Astrocyte of the cerebellum (primary cell): Measurements from ENCODE around the gene PPP1R15A.
"Not testable (repeated sequence)": the region's sequence is repeated elsewhere in the genome, so short reads cannot be mapped to it uniquely, and the experiment has no call there.

Source experiments
- DNase-seq: peaks from one replicate; pipeline ENCODE4 v3.0.0-alpha.2; 2011; ENCODE audit warnings: low read depth
- H3K4me3 ChIP-seq: 2 replicates; pipeline ENCODE4 v1.5.1; 2011; ENCODE audit warnings: mild to moderate bottlenecking, low read depth, low read length, moderate library complexity
- in situ Hi-C: cut with HindIII; loops from 2 replicates; pipeline ENCODE4 v1.10.0; 2017; ENCODE audit warnings: low sequenced_read_pairs
- TF ChIP-seq, protein P1 (sequence below): IDR thresholded peaks from 2 replicates; pipeline ENCODE4 v1.5.1; 2012; ENCODE audit warnings: low read length, low read depth, moderate library complexity, mild to moderate bottlenecking; ENCODE audit errors: missing control alignments

PPP1R15A gene

DNA sequence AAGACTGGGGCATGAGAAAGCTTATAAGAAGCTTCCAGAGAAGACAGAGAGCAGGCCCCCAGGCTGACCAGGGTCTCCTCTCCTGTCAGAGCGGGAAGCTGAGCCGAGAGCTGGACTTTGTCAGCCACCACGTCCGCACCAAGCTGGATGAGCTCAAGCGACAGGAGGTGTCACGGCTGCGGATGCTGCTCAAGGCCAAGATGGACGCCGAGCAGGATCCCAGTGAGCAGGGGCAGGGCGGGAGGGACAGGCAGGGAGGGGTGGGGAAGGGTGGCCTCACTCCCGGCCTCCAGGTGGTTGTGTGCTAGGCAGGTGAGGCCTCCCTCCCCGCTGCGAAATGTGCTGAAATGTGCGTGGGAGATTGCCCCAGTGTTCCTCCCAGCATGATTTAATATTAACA is 33.4 kb downstream of the PPP1R15A start:
- DNase-seq, result no peak
- no peak overlapping the region for H3K4me3 ChIP-seq
- in situ Hi-C loops, result no loop called here
- TF ChIP-seq, protein P1, sequence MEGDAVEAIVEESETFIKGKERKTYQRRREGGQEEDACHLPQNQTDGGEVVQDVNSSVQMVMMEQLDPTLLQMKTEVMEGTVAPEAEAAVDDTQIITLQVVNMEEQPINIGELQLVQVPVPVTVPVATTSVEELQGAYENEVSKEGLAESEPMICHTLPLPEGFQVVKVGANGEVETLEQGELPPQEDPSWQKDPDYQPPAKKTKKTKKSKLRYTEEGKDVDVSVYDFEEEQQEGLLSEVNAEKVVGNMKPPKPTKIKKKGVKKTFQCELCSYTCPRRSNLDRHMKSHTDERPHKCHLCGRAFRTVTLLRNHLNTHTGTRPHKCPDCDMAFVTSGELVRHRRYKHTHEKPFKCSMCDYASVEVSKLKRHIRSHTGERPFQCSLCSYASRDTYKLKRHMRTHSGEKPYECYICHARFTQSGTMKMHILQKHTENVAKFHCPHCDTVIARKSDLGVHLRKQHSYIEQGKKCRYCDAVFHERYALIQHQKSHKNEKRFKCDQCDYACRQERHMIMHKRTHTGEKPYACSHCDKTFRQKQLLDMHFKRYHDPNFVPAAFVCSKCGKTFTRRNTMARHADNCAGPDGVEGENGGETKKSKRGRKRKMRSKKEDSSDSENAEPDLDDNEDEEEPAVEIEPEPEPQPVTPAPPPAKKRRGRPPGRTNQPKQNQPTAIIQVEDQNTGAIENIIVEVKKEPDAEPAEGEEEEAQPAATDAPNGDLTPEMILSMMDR, result no peak

DNA sequence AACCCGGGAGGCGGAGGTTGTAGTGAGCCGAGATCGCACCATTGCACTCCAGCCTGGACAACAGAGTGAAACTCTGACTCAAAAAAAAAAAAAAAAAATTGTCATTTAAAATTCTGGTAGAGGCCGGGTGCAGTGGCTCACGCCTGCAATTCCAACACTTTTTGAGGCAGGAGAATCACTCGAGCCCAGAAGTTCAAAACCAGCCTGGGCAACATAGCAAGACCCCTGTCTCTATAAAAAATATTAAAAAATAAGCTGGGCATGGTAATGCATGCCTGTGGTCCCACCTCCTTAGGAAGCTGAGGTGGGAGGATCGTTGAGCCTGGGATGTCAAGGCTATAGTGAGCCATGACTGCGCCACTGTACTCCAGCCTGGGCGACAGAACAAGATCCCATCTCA is 34.1 kb downstream of the PPP1R15A start:
- H3K4me3 ChIP-seq, result no peak overlapping the region

DNA sequence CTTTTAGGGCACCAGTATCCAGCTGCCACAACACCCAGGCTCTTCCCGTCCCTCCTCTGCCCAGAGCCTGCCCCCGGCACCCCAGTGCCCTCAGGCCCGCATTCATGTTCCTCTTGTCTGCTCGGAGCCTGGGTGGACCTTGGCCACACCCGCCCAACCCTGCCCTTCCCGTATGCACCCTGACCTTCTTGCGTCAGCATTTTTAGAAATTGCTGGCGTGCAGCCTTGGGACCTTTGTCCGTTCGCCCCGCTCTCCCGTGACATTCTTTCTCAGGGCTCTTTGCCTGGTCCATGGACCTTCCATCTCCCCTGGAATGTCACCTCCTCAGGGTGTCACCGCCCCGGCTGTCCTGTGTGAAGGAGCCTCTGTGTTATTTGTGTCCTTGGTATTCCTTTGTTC is 35.5 kb downstream of the PPP1R15A start:
- in situ Hi-C loops, result no loop called here
- DNase-seq, result no peak
- TF ChIP-seq, protein P1, result no peak
- no peak overlapping the region for H3K4me3 ChIP-seq

More for the DNA sequence above, 34.1 kb downstream of the PPP1R15A start:
- TF ChIP-seq, protein P1, result no peak
- in situ Hi-C loops, result no loop called here
- no peak for DNase-seq

GRCh38 chr19:48909424-48910077 is 37.3 kb downstream of the PPP1R15A start:
- DNase-seq, H3K4me3 ChIP-seq, in situ Hi-C loops: not testable (repeated sequence)

DNA sequence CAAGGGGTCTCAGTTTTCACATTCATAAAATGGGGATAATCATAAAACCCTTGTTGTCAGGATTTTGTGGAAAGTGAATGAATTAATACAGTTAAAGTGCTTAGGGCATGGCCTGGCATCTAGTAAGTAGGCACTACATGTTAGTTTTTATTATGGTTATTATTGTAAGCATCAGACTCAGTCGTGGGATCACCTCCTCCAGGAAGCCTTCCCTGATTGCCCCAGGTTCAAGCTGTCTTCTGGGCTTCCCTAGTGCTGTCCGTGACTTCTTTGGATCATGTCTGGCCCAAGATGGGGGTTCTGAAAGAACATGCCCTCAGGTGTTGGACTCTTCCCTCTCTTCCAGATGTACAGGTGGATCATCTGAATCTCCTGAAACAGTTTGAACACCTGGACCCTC is 38.6 kb downstream of the PPP1R15A start:
- TF ChIP-seq, protein P1, result no peak
- no peak overlapping the region for H3K4me3 ChIP-seq
- DNase-seq, result no peak
- in situ Hi-C loops, result no loop called here

- no peak for DNase-seq
- in situ Hi-C loops, result no loop called here
- no peak overlapping the region for H3K4me3 ChIP-seq
- TF ChIP-seq, protein P1, result no peak
Measured at GRCh38 chr19:48913114-48913889, 41.1 kb downstream of the PPP1R15A start.

- TF ChIP-seq, protein P1, result no peak
- in situ Hi-C loops, result no loop called here
- DNase-seq, result no peak
Measured at GRCh38 chr19:48914181-48914580, 42.0 kb downstream of the PPP1R15A start.

More at GRCh38 chr19:48914181-48914580, 42.0 kb downstream of the PPP1R15A start:
- H3K4me3 ChIP-seq, result no peak overlapping the region
